HepG2 (cell line): ENCODE measurements around the gene TSEN54. TPM values are rescaled to one million over a fixed set of nuclear protein-coding genes. Genes with fewer than 3 reads are reported as not detected.

Experiments
- HNF1B ChIP-seq: sonication (generic); formaldehyde crosslinking; IDR thresholded peaks from 2 replicates; pipeline ENCODE4 v1.5.1; 2020; ENCODE audit warnings: mild to moderate bottlenecking, moderate library complexity, missing genetic modification reagents
- NCOR1 ChIP-seq: fragments of 200-600 bp; sonication (generic); IDR thresholded peaks from 2 replicates; pipeline ENCODE4 v1.7.0; 2017; ENCODE audit warnings: antibody characterized with exemption, low read length, borderline replicate concordance
- RBM39 ChIP-seq: fragments of 200-400 bp; formaldehyde crosslinking; IDR thresholded peaks from one replicate; pipeline ENCODE4 v1.6.1; 2018; ENCODE audit warnings: antibody characterized with exemption, mild to moderate bottlenecking, low read depth, low read length; ENCODE audit not compliant: poor library complexity, severe bottlenecking
- SMAD1 ChIP-seq: sonication (generic); formaldehyde crosslinking; IDR thresholded peaks from 2 replicates; pipeline ENCODE4 v1.4.0; 2020; ENCODE audit warnings: missing genetic modification reagents, low read depth, mild to moderate bottlenecking, borderline replicate concordance
- SP2 ChIP-seq: sonication (generic); formaldehyde crosslinking; IDR thresholded peaks from 2 replicates; pipeline ENCODE4 v1.5.1; 2020; ENCODE audit warnings: mild to moderate bottlenecking, missing genetic modification reagents
- ZBTB37 ChIP-seq: sonication (generic); formaldehyde crosslinking; IDR thresholded peaks from 2 replicates; pipeline ENCODE4 v1.4.0; 2020; ENCODE audit warnings: mild to moderate bottlenecking, missing genetic modification reagents
- ZC3H4 ChIP-seq: sonication (generic); formaldehyde crosslinking; IDR thresholded peaks from 2 replicates; pipeline ENCODE4 v1.4.0; 2020; ENCODE audit warnings: missing genetic modification reagents, borderline replicate concordance
- ZNF138 ChIP-seq: sonication (generic); formaldehyde crosslinking; IDR thresholded peaks from 2 replicates; pipeline ENCODE4 v1.5.0; 2020; ENCODE audit warnings: mild to moderate bottlenecking, low read depth, missing genetic modification reagents
- ZNF589 ChIP-seq: sonication (generic); formaldehyde crosslinking; conservative IDR thresholded peaks from 2 replicates; pipeline ENCODE4 v1.8.0; 2022; ENCODE audit warnings: mild to moderate bottlenecking, moderate library complexity, missing genetic modification reagents
- ZNF609 ChIP-seq: sonication (generic); formaldehyde crosslinking; IDR thresholded peaks from 2 replicates; pipeline ENCODE4 v1.4.0; 2020; ENCODE audit warnings: mild to moderate bottlenecking, missing genetic modification reagents, borderline replicate concordance
- ZNF646 ChIP-seq: sonication (generic); formaldehyde crosslinking; IDR thresholded peaks from 2 replicates; pipeline ENCODE4 v1.9.0; 2021; ENCODE audit warnings: mild to moderate bottlenecking, missing genetic modification reagents
- ZNF740 ChIP-seq: sonication (generic); formaldehyde crosslinking; IDR thresholded peaks from 2 replicates; pipeline ENCODE4 v1.4.0; 2020; ENCODE audit warnings: missing genetic modification reagents
- polyA plus RNA-seq, 8 experiments: library from polyadenylated mRNA; depleted of rRNA in 3 of 8; stranded (reverse) in 7 of 8; unstranded in 1 of 8; fragments of >200 nt; fragmentation: Illumina TruSeq in 4 of 8; extraction: Trizol in 4 of 8; gene quantifications; 2 replicates each; pipeline versions ENCODE4 v1.2.1 to v1.2.3, GENCODE V29; 2011 to 2016; ENCODE audit warnings: low read depth in 4 of 8, missing spikeins in 1 of 8, mixed read lengths in 1 of 8; ENCODE audit not compliant: insufficient read depth in 1 of 8
- total RNA-seq, 5 experiments: library from RNA; depleted of rRNA; stranded (reverse); fragments of >200 nt; fragmentation: Illumina TruSeq; extraction: Trizol; gene quantifications; 2 replicates each; pipeline ENCODE4 v1.2.3, GENCODE V29; 2016; ENCODE audit warnings: low read depth in 1 of 5

TSEN54 gene
- total and polyA plus RNA-seq, 2 of the 13 experiments (the other 11 are each of a cell fraction or from before 2014, with no cell fraction given): 62.9 to 63.3 TPM

- TF ChIP-seq ZNF646: no peak
- no peak for TF ChIP-seq ZNF589 (CRISPR knock-in tag)
- TF ChIP-seq ZNF740: no peak
- no peak for TF ChIP-seq ZC3H4 (CRISPR knock-in tag)
- TF ChIP-seq ZNF609 (CRISPR knock-in tag): no peak
- no peak for TF ChIP-seq SP2 (CRISPR knock-in tag)
- no peak for TF ChIP-seq ZBTB37 (CRISPR knock-in tag)
- no peak for TF ChIP-seq ZNF138 (CRISPR knock-in tag)
- no peak for TF ChIP-seq HNF1B
- TF ChIP-seq SMAD1 (CRISPR knock-in tag): no peak
- TF ChIP-seq NCOR1: no peak
- TF ChIP-seq RBM39: no peak
Observed at GRCh38 chr17:75514919-75515495, 1.3 kb upstream of the TSEN54 start (continued).
